HCT116 (cell line): ENCODE data around the gene ZNF345. TPM values are rescaled to one million over a fixed set of nuclear protein-coding genes. Genes with fewer than 3 reads are reported as not detected.

ENCODE experiments used
- ATAC-seq: fragments of 200-7000 bp; cut with Tn5 transposase; 2 replicates; pipeline ENCODE4 v1.9.1; 2020; ENCODE audit warnings: mild to moderate bottlenecking, moderate library complexity
- BruUV-seq: library from RNA; stranded (reverse); fragments of 400-500 nt; replicated peaks from 2 replicates; lab custom pipeline; 2021; lab: Mats Ljungman, UMichigan
- CTCF ChIA-PET: fragments of 300-600 bp; sonication (Branson Sonifier 250); formaldehyde crosslinking; loops from one replicate; lab custom pipeline; 2021; ENCODE audit warnings: antibody characterized with exemption; lab: Charles Lee
- POLR2A ChIA-PET: fragments of 300-600, 350-600 bp; sonication (Branson Sonifier 250); formaldehyde crosslinking; loops from one replicate; lab custom pipeline; 2021; ENCODE audit warnings: antibody characterized with exemption; lab: Charles Lee
- RAD21 ChIA-PET, 2 experiments: fragments of 300-600 bp; sonication (Branson Sonifier 250); formaldehyde crosslinking; loops; one replicate each; lab custom pipeline; 2023; ENCODE audit warnings: low total read pairs in 2 of 2; ENCODE audit not compliant: uncharacterized antibody in 2 of 2, unreplicated experiment in 2 of 2, low non-redundant PET in 1 of 2; lab: Charles Lee
- DNase-seq: peaks from one replicate; pipeline ENCODE4 v3.0.0-alpha.2; 2010; ENCODE audit warnings: low read depth, low spot score
- H2AFZ ChIP-seq: fragments of 200-600 bp; shearing (Covaris generic), sonication (generic); 2 replicates; pipeline ENCODE4 v1.6.1; 2017; ENCODE audit warnings: low read depth, mixed run types, mixed read lengths, antibody characterized with exemption, low read length; ENCODE audit not compliant: poor library complexity, severe bottlenecking
- H3K27ac ChIP-seq: 2 replicates; pipeline ENCODE4 v1.5.1; 2012; ENCODE audit warnings: low read depth, low read length
- H3K27me3 ChIP-seq: fragments of 200-600 bp; sonication (generic); 2 replicates; pipeline ENCODE4 v1.6.1; 2016; ENCODE audit warnings: mixed run types, low read length, mixed read lengths; ENCODE audit not compliant: insufficient read depth
- H3K36me3 ChIP-seq, 2 experiments: fragments of 200-500 bp in 1 of 2; fragments of 200-600 bp in 1 of 2; sonication (Bioruptor generic) in 1 of 2; sonication (generic) in 1 of 2; 2 replicates each; pipeline versions ENCODE4 v1.5.1 to v1.6.1; 2014 to 2016; ENCODE audit warnings: low read length in 2 of 2, inconsistent platforms in 1 of 2, mixed read lengths in 1 of 2, mixed run types in 1 of 2; ENCODE audit not compliant: insufficient read depth in 2 of 2, control insufficient read depth in 1 of 2
- H3K4me1 ChIP-seq, 2 experiments: fragments of 200-600 bp in 1 of 2; sonication (generic) in 1 of 2; 2 replicates each; pipeline versions ENCODE4 v1.5.1 to v1.6.1; 2012 to 2017; ENCODE audit warnings: low read length in 2 of 2, inconsistent platforms in 1 of 2, mild to moderate bottlenecking in 1 of 2, mixed read lengths in 1 of 2, mixed run types in 1 of 2, moderate library complexity in 1 of 2; ENCODE audit not compliant: insufficient read depth in 2 of 2, control insufficient read depth in 1 of 2
- H3K4me2 ChIP-seq: fragments of 200-600 bp; sonication (generic); 2 replicates; pipeline ENCODE4 v1.6.1; 2017; ENCODE audit warnings: mixed run types, low read length, mixed read lengths
- H3K4me3 ChIP-seq, 2 experiments: fragments of 200-600 bp in 1 of 2; sonication (generic) in 1 of 2; replicated peaks in 1 of 2; 2 replicates each; pipeline ENCODE4 v1.5.1; 2011 to 2016; ENCODE audit warnings: low read length in 2 of 2, control low read depth in 1 of 2, low read depth in 1 of 2, mild to moderate bottlenecking in 1 of 2, mixed read lengths in 1 of 2, mixed run types in 1 of 2
- H3K79me2 ChIP-seq: fragments of 200-600 bp; sonication (generic); 2 replicates; pipeline ENCODE4 v1.6.1; 2017; ENCODE audit warnings: mild to moderate bottlenecking, mixed run types, low read length, moderate library complexity, mixed read lengths; ENCODE audit not compliant: insufficient read depth
- H3K9ac ChIP-seq: fragments of 200-600 bp; sonication (generic); 2 replicates; pipeline ENCODE4 v1.6.1; 2016; ENCODE audit warnings: low read length, mixed read lengths
- H3K9me2 ChIP-seq: fragments of 200-600 bp; sonication (generic), shearing (Covaris generic); 2 replicates; pipeline ENCODE4 v1.6.1; 2017; ENCODE audit warnings: mixed run types, mild to moderate bottlenecking, moderate library complexity; ENCODE audit not compliant: insufficient read depth
- H3K9me3 ChIP-seq, 2 experiments: fragments of 200-500 bp in 1 of 2; fragments of 200-600 bp in 1 of 2; sonication (Bioruptor generic) in 1 of 2; sonication (generic) in 1 of 2; 2 replicates each; pipeline ENCODE4 v1.6.1; 2014 to 2017; ENCODE audit warnings: low read length in 2 of 2, mixed read lengths in 2 of 2, inconsistent platforms in 1 of 2, low read depth in 1 of 2, mild to moderate bottlenecking in 1 of 2, mixed run types in 1 of 2, moderate library complexity in 1 of 2; ENCODE audit not compliant: control insufficient read depth in 1 of 2, insufficient read depth in 1 of 2
- H4K20me1 ChIP-seq: fragments of 200-600 bp; sonication (generic), shearing (Covaris generic); 2 replicates; pipeline ENCODE4 v1.6.1; 2017; ENCODE audit warnings: mixed run types, mild to moderate bottlenecking, moderate library complexity; ENCODE audit not compliant: insufficient read depth
- EGR1 ChIP-seq: IDR thresholded peaks from 2 replicates; pipeline ENCODE4 v1.6.1; 2012; ENCODE audit warnings: low read depth
- intact Hi-C: fragments of 100-400 bp; cut with micrococcal nuclease; formaldehyde crosslinking; loops from 2 replicates; pipeline ENCODE4 v1.10.0; 2022
- total RNA-seq: library from RNA; stranded (reverse); gene quantifications from one replicate; pipeline ENCODE4 v1.2.1, GENCODE V29; 2021; ENCODE audit not compliant: unreplicated experiment

The ZNF345 gene
- total RNA-seq, 1 experiment from 2014 or later: not detected

DNA sequence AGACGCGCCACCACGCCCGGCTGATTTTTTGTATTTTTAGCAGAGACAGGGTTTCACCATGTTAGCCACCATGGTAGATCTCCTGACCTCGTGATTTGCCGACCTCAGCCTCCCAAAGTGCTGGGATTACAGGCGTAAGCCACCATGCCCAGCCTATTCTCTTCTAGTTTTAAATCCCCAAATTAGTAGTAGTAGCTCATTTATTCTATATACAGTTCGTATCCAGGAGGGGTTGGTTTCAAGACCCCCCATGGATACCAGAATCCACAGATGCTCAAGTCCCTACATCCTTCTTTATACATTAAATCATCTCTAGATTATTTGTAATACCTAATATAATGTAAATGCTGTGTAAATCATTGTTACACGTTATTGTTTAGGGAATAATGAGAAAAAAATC, 67.4 kb downstream of the ZNF345 start:
- Histone ChIP-seq H4K20me1 (no peaks in the 10 kb centered on the region), H3K4me3 (no peak overlapping the region), H3K4me2 (no peak overlapping the region), H3K9ac (no peak overlapping the region), H3K9me2 (no peaks in the 10 kb centered on the region), H3K79me2 (no peaks in the 10 kb centered on the region), H3K9me3 (peaks cover 6 to 39% of the 10 kb centered on the region in 2 experiments; a peak in 2 of 4 replicates), H3K27me3 (no peaks in the 10 kb centered on the region), H2AFZ (no peak overlapping the region), H3K27ac (no peak overlapping the region), H3K4me1 (no peaks in the 10 kb centered on the region), H3K36me3 (no peaks in the 10 kb centered on the region)
- ChIA-PET CTCF (no interaction called here), POLR2A (no interaction called here), RAD21 (no interaction called here)
- no peak for DNase-seq
- no peak for ATAC-seq
- intact Hi-C loops: no loop called here
- no peak for TF ChIP-seq EGR1
- no TSS peak for BruUV-seq

Other genes starting within 250 kb of the ZNF345 start
- not detected for gene ZNF382, start 245.6 kb upstream of the ZNF345 start, total RNA-seq
- 0.34 TPM for gene ZNF461, start 184.0 kb upstream of the ZNF345 start, total RNA-seq
- gene ZNF567, start 163.3 kb upstream of the ZNF345 start, total RNA-seq: 5.6 TPM
- 1.4 TPM for gene ZNF850, start 78.1 kb upstream of the ZNF345 start, total RNA-seq
- 0.32 TPM for gene ZNF790, start 12.5 kb upstream of the ZNF345 start, total RNA-seq
- gene ZNF829, start 65.4 kb downstream of the ZNF345 start, total RNA-seq: not detected
- gene ZNF568, start 65.5 kb downstream of the ZNF345 start, total RNA-seq: not detected
- gene ZNF420, start 227.6 kb downstream of the ZNF345 start, total RNA-seq: not detected